Tibial artery (tissue), 4 donors: ENCODE data around the gene NTN4.

Experiments used
- DNase-seq, 2 donors: peaks; one replicate each; pipeline ENCODE4 v3.0.0-alpha.2; 2019
- H3K27ac ChIP-seq, 2 donors: fragments of 200-600 bp; sonication (generic) in 1 of 2; 1 replicate in 1 of 2; 2 replicates in 1 of 2; pipeline ENCODE4 v1.5.1; 2018 to 2019; ENCODE audit warnings: mild to moderate bottlenecking in 1 of 2
- H3K27me3 ChIP-seq, 2 donors: fragments of 200-600 bp; sonication (generic) in 1 of 2; one replicate each; pipeline versions ENCODE4 v1.5.1 to v1.6.0; 2016 to 2019
- H3K36me3 ChIP-seq, 3 donors: fragments of 200-600 bp; sonication (generic) in 2 of 3; one replicate each; pipeline ENCODE4 v1.5.1; 2016 to 2019; ENCODE audit warnings: mild to moderate bottlenecking in 2 of 3
- H3K4me1 ChIP-seq, 4 donors: fragments of 200-600 bp; sonication (generic) in 2 of 4; 1 replicate in 3 of 4; 2 replicates in 1 of 4; pipeline ENCODE4 v1.5.1; 2016 to 2019
- H3K4me3 ChIP-seq, 2 donors: fragments of 200-600 bp; sonication (generic) in 1 of 2; 1 replicate in 1 of 2; 2 replicates in 1 of 2; pipeline ENCODE4 v1.5.1; 2018 to 2019; ENCODE audit warnings: mild to moderate bottlenecking in 2 of 2
- H3K9me3 ChIP-seq, 3 donors: fragments of 200-600 bp; sonication (generic) in 1 of 3; one replicate each; pipeline ENCODE4 v1.5.1; 2016 to 2019
- CTCF ChIP-seq, 2 experiments: fragments of 200-600 bp in 1 of 2; fragments of 450-650 bp in 1 of 2; IDR thresholded peaks; one replicate each; pipeline ENCODE4 v1.5.1; 2017 to 2019; ENCODE audit warnings: antibody characterized with exemption in 2 of 2, mild to moderate bottlenecking in 1 of 2, moderate library complexity in 1 of 2
- intact Hi-C: fragments of 100-400 bp; cut with DNase I; formaldehyde crosslinking; loops from one replicate; pipeline ENCODE4 v1.15.0; 2023; ENCODE audit warnings: low total_unique reads

Gene NTN4

GRCh38 chr12:95633732-95634465 lies 156.7 kb downstream of the NTN4 start:
- Histone ChIP-seq H3K27ac (peak overlapping the region; percentile 26 to 40), H3K4me1 (peaks cover 0 to 19% (median 4%) of the 10 kb centered on the region in 4 donors)
- no peak for TF ChIP-seq CTCF (IDR thresholded peaks at IDR 0.05)

GRCh38 chr12:95633049-95633731 lies 157.4 kb downstream of the NTN4 start:
- Histone ChIP-seq H3K4me3 (no peak overlapping the region), H3K27ac (peak overlapping the region; percentile 26 to 40), H3K9me3 (no peaks in the 10 kb centered on the region), H3K36me3 (no peaks in the 10 kb centered on the region), H3K4me1 (peaks cover 0 to 25% (median 4%) of the 10 kb centered on the region in 4 donors), H3K27me3 (no peaks in the 10 kb centered on the region)
- no peak for TF ChIP-seq CTCF (IDR thresholded peaks at IDR 0.05)
- peak; percentile 55 to 81 for DNase-seq
- intact Hi-C loops, result no loop called here

More at GRCh38 chr12:95633732-95634465, 156.7 kb downstream of the NTN4 start:
- Histone ChIP-seq H3K36me3 (no peaks in the 10 kb centered on the region), H3K9me3 (no peaks in the 10 kb centered on the region), H3K4me3 (no peak overlapping the region), H3K27me3 (no peaks in the 10 kb centered on the region)
- intact Hi-C loops, result no loop called here
- DNase-seq, result no peak

GRCh38 chr12:95630496-95630895 lies 160.1 kb downstream of the NTN4 start:
- Histone ChIP-seq H3K27ac (no peak overlapping the region), H3K9me3 (no peaks in the 10 kb centered on the region), H3K27me3 (no peaks in the 10 kb centered on the region), H3K4me1 (peaks cover 0 to 25% (median 4%) of the 10 kb centered on the region in 4 donors), H3K4me3 (no peak overlapping the region), H3K36me3 (no peaks in the 10 kb centered on the region)
- no peak for TF ChIP-seq CTCF (IDR thresholded peaks at IDR 0.05)
- no peak for DNase-seq
- intact Hi-C loops, result no loop called here

- Histone ChIP-seq H3K36me3 (no peaks in the 10 kb centered on the region), H3K27ac (no peak overlapping the region), H3K4me1 (peaks cover 0 to 25% (median 4%) of the 10 kb centered on the region in 4 donors), H3K27me3 (no peaks in the 10 kb centered on the region), H3K9me3 (no peaks in the 10 kb centered on the region), H3K4me3 (no peak overlapping the region)
- no peak for DNase-seq
- intact Hi-C loops, result no loop called here
- TF ChIP-seq CTCF (IDR thresholded peaks at IDR 0.05), result no peak
Measured at GRCh38 chr12:95629392-95629791, 161.2 kb downstream of the NTN4 start.

- Histone ChIP-seq H3K27me3 (no peaks in the 10 kb centered on the region), H3K27ac (no peak overlapping the region), H3K36me3 (no peaks in the 10 kb centered on the region), H3K9me3 (no peaks in the 10 kb centered on the region), H3K4me1 (peaks cover 0 to 23% (median 5%) of the 10 kb centered on the region in 4 donors), H3K4me3 (no peak overlapping the region)
- DNase-seq, result no peak
- no peak for TF ChIP-seq CTCF (IDR thresholded peaks at IDR 0.05)
- intact Hi-C loops, result no loop called here
Measured at GRCh38 chr12:95626854-95627253, 163.7 kb downstream of the NTN4 start.
